Measurements from ENCODE around the gene CDKAL1.
"Not testable (repeated sequence)": the region's sequence is repeated elsewhere in the genome, so short reads cannot be mapped to it uniquely, and the experiment has no call there.

CDKAL1 gene

GRCh38 chr6:20554817-20555216, 20.6 kb downstream of the CDKAL1 start:
- DNase-seq, result no peak

- DNase-seq, result no peak
Measured at GRCh38 chr6:20559924-20560551, 25.8 kb downstream of the CDKAL1 start.

GRCh38 chr6:20563377-20563776, 29.1 kb downstream of the CDKAL1 start:
- no peak for DNase-seq

GRCh38 chr6:20564269-20564668, 30.0 kb downstream of the CDKAL1 start:
- no peak for DNase-seq

- no peak for DNase-seq
Measured at GRCh38 chr6:20564777-20565176, 30.5 kb downstream of the CDKAL1 start.

GRCh38 chr6:20565342-20565741, 31.1 kb downstream of the CDKAL1 start:
- DNase-seq, result no peak

GRCh38 chr6:20566109-20566508, 31.9 kb downstream of the CDKAL1 start:
- no peak for DNase-seq

- no peak for DNase-seq
Measured at GRCh38 chr6:20569000-20569610, 34.8 kb downstream of the CDKAL1 start.

GRCh38 chr6:20571261-20571660, 37.0 kb downstream of the CDKAL1 start:
- DNase-seq, result no peak

- no peak for DNase-seq
Measured at GRCh38 chr6:20572288-20572687, 38.0 kb downstream of the CDKAL1 start.

- no peak for DNase-seq
Measured at GRCh38 chr6:20572940-20573339, 38.7 kb downstream of the CDKAL1 start.

- DNase-seq, result no peak
Measured at GRCh38 chr6:20574355-20574754, 40.1 kb downstream of the CDKAL1 start.

- DNase-seq, result no peak
Measured at GRCh38 chr6:20575125-20575524, 40.9 kb downstream of the CDKAL1 start.

- no peak for DNase-seq
Measured at GRCh38 chr6:20575704-20576451, 41.6 kb downstream of the CDKAL1 start.

- no peak for DNase-seq
Measured at GRCh38 chr6:20577173-20577688, 43.0 kb downstream of the CDKAL1 start.

GRCh38 chr6:20581070-20581469, 46.8 kb downstream of the CDKAL1 start:
- no peak for DNase-seq

GRCh38 chr6:20582586-20583443, 48.6 kb downstream of the CDKAL1 start:
- no peak for DNase-seq

GRCh38 chr6:20583444-20583800, 49.2 kb downstream of the CDKAL1 start:
- no peak for DNase-seq

- no peak for DNase-seq
Measured at GRCh38 chr6:20584100-20584731, 50.0 kb downstream of the CDKAL1 start.

GRCh38 chr6:20589266-20589665, 55.0 kb downstream of the CDKAL1 start:
- no peak for DNase-seq

- not testable (repeated sequence) for DNase-seq
Measured at GRCh38 chr6:20590476-20590875, 56.2 kb downstream of the CDKAL1 start.

- DNase-seq, result not testable (repeated sequence)
Measured at GRCh38 chr6:20594299-20594853, 60.1 kb downstream of the CDKAL1 start.
